SJCRH30 (cell line): ENCODE data around the gene MCM3AP. TPM values are rescaled to one million over a fixed set of nuclear protein-coding genes. Genes with fewer than 3 reads are reported as not detected.

Experiments used
- DNase-seq, 2 experiments: peaks; one replicate each; pipeline ENCODE4 v3.0.0-alpha.2; 2015 to 2020
- H3K27ac ChIP-seq: fragments of 250-450 bp; sonication (Bioruptor Pico); 2 replicates; pipeline ENCODE4 v1.5.1; 2020; ENCODE audit warnings: mild to moderate bottlenecking, moderate library complexity
- H3K27me3 ChIP-seq: fragments of 250-450 bp; sonication (Bioruptor Pico); 2 replicates; pipeline ENCODE4 v1.5.1; 2020; ENCODE audit warnings: mild to moderate bottlenecking, moderate library complexity
- H3K36me3 ChIP-seq: fragments of 250-450 bp; sonication (Bioruptor Pico); 2 replicates; pipeline ENCODE4 v1.5.1; 2020; ENCODE audit warnings: mild to moderate bottlenecking, moderate library complexity
- H3K4me1 ChIP-seq: fragments of 250-450 bp; sonication (Bioruptor Pico); 2 replicates; pipeline ENCODE4 v1.5.1; 2020; ENCODE audit warnings: mild to moderate bottlenecking, moderate library complexity
- H3K4me3 ChIP-seq: fragments of 250-450 bp; sonication (Bioruptor Pico); 2 replicates; pipeline ENCODE4 v1.5.1; 2020; ENCODE audit warnings: mild to moderate bottlenecking, moderate library complexity
- H3K9me3 ChIP-seq: fragments of 250-450 bp; sonication (Bioruptor Pico); replicated peaks from 2 replicates; pipeline ENCODE4 v1.5.1; 2020; ENCODE audit warnings: mild to moderate bottlenecking, moderate library complexity
- total RNA-seq: library from RNA; depleted of rRNA; stranded (reverse); fragments of >200 nt; shearing (Covaris generic); gene quantifications from 2 replicates; pipeline ENCODE4 v1.2.3, GENCODE V29; 2014

MCM3AP gene
- total RNA-seq, 1 experiment from 2014 or later = 49.2 TPM

GRCh38 chr21:46268371-46268770, 17.0 kb downstream of the MCM3AP start:
- Histone ChIP-seq H3K27me3 (no peaks in the 10 kb centered on the region), H3K4me1 (peaks cover 10% of the 10 kb centered on the region; the same call in 1 of the 2 replicates), H3K27ac (no peak overlapping the region), H3K9me3 (no peaks in the 10 kb centered on the region), H3K4me3 (no peak overlapping the region), H3K36me3 (peaks cover 62% of the 10 kb centered on the region)
- DNase-seq = no peak

DNA sequence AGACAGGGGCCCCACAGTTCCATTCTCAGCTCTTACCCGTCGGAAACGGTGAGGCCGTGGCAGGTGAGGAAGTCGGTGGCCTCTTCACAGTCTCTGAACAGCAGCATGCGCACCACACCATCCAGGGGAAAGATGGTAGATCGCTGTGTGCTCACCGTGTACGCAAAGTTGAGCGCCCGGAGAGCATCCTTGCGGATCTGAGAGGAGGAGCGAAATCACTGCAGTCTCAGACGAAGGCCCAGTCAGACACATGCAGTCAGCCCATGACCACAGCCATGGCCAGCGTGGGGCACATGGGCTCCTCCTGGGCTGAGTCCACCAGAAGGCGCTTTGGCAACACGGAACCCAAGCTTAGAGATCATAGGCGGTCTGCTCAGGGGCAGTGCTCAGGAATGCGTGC, 18.5 kb downstream of the MCM3AP start:
- peaks cover 10% of the 10 kb centered on the region; the same call in 1 of the 2 replicates for H3K4me1 ChIP-seq
- no peak for DNase-seq
- no peak overlapping the region for H3K4me3 ChIP-seq
- H3K27ac ChIP-seq = 0 out of 2 replicates have a peak overlapping the region, but pooled peaks have one; percentile 1
- no peaks in the 10 kb centered on the region for H3K9me3 ChIP-seq
- peaks cover 53% of the 10 kb centered on the region for H3K36me3 ChIP-seq
- H3K27me3 ChIP-seq = no peaks in the 10 kb centered on the region

- Histone ChIP-seq H3K27ac (peak overlapping the region; percentile 23; the same call in 1 of the 2 replicates), H3K4me3 (no peak overlapping the region), H3K27me3 (no peaks in the 10 kb centered on the region), H3K4me1 (peaks cover 10% of the 10 kb centered on the region; the same call in 1 of the 2 replicates), H3K36me3 (peaks cover 50% of the 10 kb centered on the region), H3K9me3 (no peaks in the 10 kb centered on the region)
- peak; percentile 40 to 55 for DNase-seq
Measured at GRCh38 chr21:46265736-46266525, 19.5 kb downstream of the MCM3AP start.

DNA sequence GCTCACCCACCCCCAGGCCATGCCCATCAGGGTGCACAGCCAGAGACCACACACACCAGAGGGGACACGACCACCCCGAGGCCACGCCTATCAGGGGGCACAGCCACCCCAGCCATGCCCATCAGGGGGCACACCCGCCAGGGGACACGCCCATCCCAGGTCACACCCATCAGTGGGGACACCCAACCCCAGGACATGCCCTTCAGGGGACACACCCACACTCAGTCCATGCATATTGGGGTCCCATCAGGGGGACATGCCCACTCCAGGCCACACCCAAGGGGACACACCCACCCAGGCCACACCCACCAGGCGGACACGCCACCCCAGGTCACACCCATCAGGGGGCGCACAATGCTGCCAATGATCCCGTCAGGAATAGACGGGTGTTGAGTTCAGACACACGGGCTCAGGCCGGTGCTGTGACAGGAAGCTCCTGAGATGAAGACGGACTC, 20.7 kb downstream of the MCM3AP start:
- H3K9me3 ChIP-seq = no peaks in the 10 kb centered on the region
- H3K36me3 ChIP-seq = peaks cover 56% of the 10 kb centered on the region
- H3K27ac ChIP-seq = no peak overlapping the region
- DNase-seq = no peak
- peaks cover 10% of the 10 kb centered on the region; the same call in 1 of the 2 replicates for H3K4me1 ChIP-seq
- H3K27me3 ChIP-seq = no peaks in the 10 kb centered on the region
- no peak overlapping the region for H3K4me3 ChIP-seq

DNA sequence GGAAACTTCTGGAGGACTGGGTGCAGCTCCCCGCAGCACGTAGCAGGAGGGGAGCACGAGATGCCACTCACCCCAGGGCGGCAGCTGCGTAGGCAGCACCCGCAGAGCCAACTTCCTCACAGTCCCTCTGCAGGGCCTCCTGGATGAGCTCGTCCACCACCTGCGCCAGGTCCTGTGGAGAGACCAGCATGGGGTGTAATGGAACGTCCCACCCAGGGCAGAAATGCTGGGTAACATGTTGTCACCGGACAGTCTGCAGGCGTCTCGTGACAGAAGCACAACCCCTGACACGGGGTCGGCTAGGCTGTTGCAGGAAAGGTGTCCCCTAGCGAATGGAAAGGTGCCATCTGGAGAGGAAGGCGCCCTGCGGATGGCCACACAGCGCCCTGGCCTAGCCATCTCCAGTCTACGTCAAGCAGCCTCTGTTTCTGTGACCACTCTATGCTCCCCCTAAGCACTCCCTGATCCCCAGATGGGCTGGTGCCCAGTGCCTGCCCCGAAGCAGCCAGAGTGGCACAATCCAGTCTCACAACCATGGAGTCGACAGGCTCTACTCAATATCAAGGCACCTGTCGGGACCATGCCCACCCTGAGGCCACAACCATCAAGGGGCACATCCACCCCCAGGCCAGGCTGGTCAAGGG, 21.2 kb downstream of the MCM3AP start:
- H3K27ac ChIP-seq = no peak overlapping the region
- no peak overlapping the region for H3K4me3 ChIP-seq
- DNase-seq = no peak
- no peaks in the 10 kb centered on the region for H3K9me3 ChIP-seq
- peaks cover 52% of the 10 kb centered on the region for H3K36me3 ChIP-seq
- peaks cover 10% of the 10 kb centered on the region; the same call in 1 of the 2 replicates for H3K4me1 ChIP-seq
- no peaks in the 10 kb centered on the region for H3K27me3 ChIP-seq

- H3K27me3 ChIP-seq = no peaks in the 10 kb centered on the region
- no peaks in the 10 kb centered on the region for H3K4me1 ChIP-seq
- no peak overlapping the region for H3K4me3 ChIP-seq
- DNase-seq = no peak
- no peak overlapping the region for H3K27ac ChIP-seq
- no peaks in the 10 kb centered on the region for H3K9me3 ChIP-seq
- peaks cover 62% of the 10 kb centered on the region for H3K36me3 ChIP-seq
Measured at GRCh38 chr21:46256501-46256994, 28.9 kb downstream of the MCM3AP start.

DNA sequence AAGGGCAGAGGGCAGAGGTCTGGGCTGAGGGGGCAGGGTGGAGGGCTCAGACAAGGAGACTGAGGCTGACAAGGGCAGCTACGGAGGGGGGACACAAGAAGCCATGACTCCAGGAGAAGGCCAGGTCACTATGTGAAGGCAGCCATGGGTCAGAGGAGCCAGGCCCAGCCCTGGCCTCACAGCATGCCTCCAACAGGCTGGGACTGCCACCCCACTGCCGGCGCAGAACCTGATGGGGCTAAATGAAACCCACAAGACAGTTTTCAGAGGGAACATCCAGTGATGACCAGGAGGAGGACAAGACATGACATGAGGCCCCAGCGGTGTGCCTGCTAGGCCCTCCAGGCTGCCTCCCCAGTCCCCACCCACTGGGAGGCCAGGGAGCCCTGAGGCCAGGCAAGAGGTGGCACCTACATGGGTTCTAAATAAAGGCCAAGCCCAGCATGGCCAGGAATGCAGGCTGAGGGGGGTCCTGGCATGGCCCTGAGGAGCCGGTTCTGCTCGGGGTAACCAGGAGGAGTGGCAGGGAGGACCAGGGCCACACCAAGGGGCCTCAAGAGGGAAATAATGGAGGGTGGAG, 29.6 kb downstream of the MCM3AP start:
- no peak overlapping the region for H3K4me3 ChIP-seq
- no peak overlapping the region for H3K27ac ChIP-seq
- no peak for DNase-seq
- peaks cover 67% of the 10 kb centered on the region for H3K36me3 ChIP-seq
- no peaks in the 10 kb centered on the region for H3K27me3 ChIP-seq
- H3K4me1 ChIP-seq = no peaks in the 10 kb centered on the region
- no peaks in the 10 kb centered on the region for H3K9me3 ChIP-seq

GRCh38 chr21:46255166-46255565, 30.2 kb downstream of the MCM3AP start:
- Histone ChIP-seq H3K9me3 (no peaks in the 10 kb centered on the region), H3K4me3 (no peak overlapping the region), H3K27ac (no peak overlapping the region), H3K36me3 (peaks cover 66% of the 10 kb centered on the region), H3K27me3 (no peaks in the 10 kb centered on the region), H3K4me1 (no peaks in the 10 kb centered on the region)
- DNase-seq = no peak

DNA sequence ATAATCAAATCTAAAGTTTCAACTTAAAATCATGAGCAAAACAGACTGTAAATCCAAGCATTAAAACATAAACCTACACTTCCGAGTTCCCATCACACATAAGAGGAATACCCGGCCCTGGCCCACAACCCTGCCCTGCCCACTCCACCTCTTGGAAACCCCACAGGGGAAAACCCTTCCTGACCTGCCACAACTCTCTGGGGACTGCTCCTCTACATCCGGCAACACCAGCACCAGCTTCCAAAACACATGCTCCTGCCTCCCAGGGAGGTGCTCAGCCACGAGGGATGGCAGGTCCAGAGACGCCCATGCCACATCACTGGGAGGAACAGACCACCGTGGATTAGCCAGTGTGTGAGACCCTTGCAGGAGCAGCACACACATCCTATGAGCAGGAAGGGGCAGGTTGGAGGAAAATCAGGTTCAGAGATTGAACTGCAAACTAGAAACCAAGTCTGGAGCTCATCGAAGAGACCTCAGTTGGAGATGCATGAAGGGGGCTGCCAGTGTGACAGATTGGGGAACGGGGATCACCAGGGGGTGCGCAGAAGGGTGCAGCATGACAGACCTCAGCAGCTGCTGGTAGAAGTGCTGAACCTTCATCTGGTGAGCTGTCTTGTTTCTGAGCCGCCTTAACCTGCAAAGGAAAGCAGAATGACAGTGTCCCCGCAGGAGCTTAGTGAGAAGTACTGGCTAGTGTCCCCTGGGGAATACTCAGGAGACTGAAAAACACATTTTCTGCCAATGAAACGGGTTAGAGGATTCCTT, 31.0 kb downstream of the MCM3AP start:
- no peaks in the 10 kb centered on the region for H3K27me3 ChIP-seq
- H3K4me1 ChIP-seq = no peaks in the 10 kb centered on the region
- H3K4me3 ChIP-seq = no peak overlapping the region
- H3K9me3 ChIP-seq = no peaks in the 10 kb centered on the region
- DNase-seq = no peak
- peaks cover 70% of the 10 kb centered on the region for H3K36me3 ChIP-seq
- no peak overlapping the region for H3K27ac ChIP-seq

GRCh38 chr21:46253610-46254124, 31.7 kb downstream of the MCM3AP start:
- Histone ChIP-seq H3K27me3 (no peaks in the 10 kb centered on the region), H3K36me3 (peaks cover 70% of the 10 kb centered on the region), H3K4me3 (no peak overlapping the region), H3K9me3 (no peaks in the 10 kb centered on the region), H3K27ac (no peak overlapping the region), H3K4me1 (no peaks in the 10 kb centered on the region)
- no peak for DNase-seq

GRCh38 chr21:46252840-46253239, 32.6 kb downstream of the MCM3AP start:
- Histone ChIP-seq H3K27ac (no peak overlapping the region), H3K4me3 (no peak overlapping the region), H3K4me1 (no peaks in the 10 kb centered on the region), H3K9me3 (no peaks in the 10 kb centered on the region), H3K27me3 (no peaks in the 10 kb centered on the region), H3K36me3 (peaks cover 70% of the 10 kb centered on the region)
- DNase-seq = no peak

DNA sequence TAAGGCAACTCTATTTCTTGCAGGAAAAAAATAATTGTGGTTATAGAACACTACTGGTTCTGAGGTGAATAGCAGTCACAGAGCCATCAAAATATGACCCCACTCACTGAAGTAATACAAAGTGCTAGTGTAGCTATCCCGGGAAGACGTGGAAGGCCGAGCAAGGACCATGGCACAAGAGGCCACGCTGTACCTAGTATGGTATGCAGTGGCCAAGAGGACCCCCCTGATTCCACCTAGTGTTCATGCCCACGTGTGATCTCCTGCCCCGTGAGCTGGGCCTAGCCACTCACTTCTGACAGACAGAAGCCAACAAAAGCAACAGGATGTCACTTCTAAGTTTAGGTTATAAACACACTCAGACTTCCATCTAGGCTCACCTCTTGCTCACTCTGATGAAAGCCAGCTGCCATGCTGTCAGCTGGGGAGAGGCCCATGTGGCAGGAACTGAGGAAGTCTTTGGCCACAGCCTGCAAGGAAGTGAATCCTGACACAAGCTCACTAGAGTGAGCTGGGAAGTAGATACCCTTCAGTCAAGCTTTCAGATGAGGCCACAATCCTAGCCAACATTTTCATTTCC, 35.2 kb downstream of the MCM3AP start:
- Histone ChIP-seq H3K27ac (no peak overlapping the region), H3K27me3 (no peaks in the 10 kb centered on the region), H3K36me3 (peaks cover 73% of the 10 kb centered on the region), H3K9me3 (no peaks in the 10 kb centered on the region), H3K4me1 (no peaks in the 10 kb centered on the region), H3K4me3 (no peak overlapping the region)
- DNase-seq = no peak

DNA sequence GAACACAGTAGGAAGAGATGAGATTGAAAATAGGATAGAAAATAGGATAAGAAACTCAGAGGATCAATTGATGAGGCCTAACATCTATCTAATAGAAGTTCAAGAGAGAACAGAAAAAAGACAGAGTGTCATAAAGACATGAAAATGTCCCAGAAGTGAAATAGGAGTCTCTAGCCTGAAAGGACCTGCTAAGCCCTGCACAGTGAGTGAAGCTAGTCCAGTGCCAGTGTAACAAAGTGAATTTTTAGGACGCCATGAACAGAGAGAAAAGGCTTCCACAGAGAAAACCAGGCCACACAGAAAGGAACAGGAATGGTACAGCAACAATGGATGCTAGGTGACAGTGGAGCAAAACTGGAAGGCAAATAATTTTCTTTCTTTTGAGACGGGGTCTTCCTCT, 36.6 kb downstream of the MCM3AP start:
- no peaks in the 10 kb centered on the region for H3K9me3 ChIP-seq
- no peak for DNase-seq
- no peak overlapping the region for H3K27ac ChIP-seq
- peaks cover 78% of the 10 kb centered on the region for H3K36me3 ChIP-seq
- no peak overlapping the region for H3K4me3 ChIP-seq
- no peaks in the 10 kb centered on the region for H3K27me3 ChIP-seq
- no peaks in the 10 kb centered on the region for H3K4me1 ChIP-seq

DNA sequence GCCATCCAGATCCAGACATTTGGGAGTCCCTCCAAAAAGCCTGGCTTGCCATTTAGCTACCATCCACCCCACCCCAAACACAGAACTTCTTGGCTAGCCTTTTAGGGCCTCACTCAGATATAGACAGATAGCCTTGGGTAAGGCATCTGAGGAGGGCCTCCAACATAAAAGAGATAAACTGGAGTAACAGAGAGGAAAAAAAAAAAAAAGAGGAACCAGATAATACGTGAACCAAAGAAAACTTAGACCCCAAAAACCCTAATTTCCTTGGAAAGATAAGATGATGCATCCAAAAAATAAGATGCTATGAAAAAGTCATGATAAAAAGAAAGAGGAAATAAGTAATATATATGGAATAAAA, 37.0 kb downstream of the MCM3AP start:
- no peaks in the 10 kb centered on the region for H3K27me3 ChIP-seq
- H3K36me3 ChIP-seq = peaks cover 81% of the 10 kb centered on the region
- no peak for DNase-seq
- H3K9me3 ChIP-seq = no peaks in the 10 kb centered on the region
- H3K27ac ChIP-seq = no peak overlapping the region
- H3K4me1 ChIP-seq = no peaks in the 10 kb centered on the region
- H3K4me3 ChIP-seq = no peak overlapping the region
